C4-2B (cell line): Measurements from ENCODE around the gene PLAC9.

ENCODE experiments used
- CTCF ChIP-seq: fragments of 450-650 bp; conservative IDR thresholded peaks from 2 replicates; pipeline ENCODE4 v1.5.1; 2017; ENCODE audit warnings: mild to moderate bottlenecking
- ZFX ChIP-seq: fragments of 450-650 bp; IDR thresholded peaks from 2 replicates; pipeline ENCODE4 v1.6.1; 2017

- TF ChIP-seq CTCF (no peak), ZFX (no peak)
Measured at GRCh38 chr10:80136134-80136571, 3.6 kb downstream of the PLAC9 start.
